ENCODE measurements around the gene RAB11FIP4. TPM values are rescaled to one million over a fixed set of nuclear protein-coding genes. Genes with fewer than 3 reads are reported as not detected.

Gene RAB11FIP4
- total and polyA plus RNA-seq, 2 of the 8 experiments (the other 6 are each of a cell fraction or from before 2014, with no cell fraction given), result 21.7 to 53.2 TPM

- WGBS, 2 experiments (ENCODE audit: extremely low coverage in 1 of 2, insufficient coverage in 1 of 2, insufficient read length in 1 of 2, insufficient replicate concordance in 2 of 2, low coverage in 1 of 2, low lambda C conversion rate in 2 of 2, missing lambda C conversion rate in 1 of 2), result 95% methylated on average over 9 of the region's 11 CpGs; no CpG with 5 or more reads in 1 of the 2 experiments
- DNase-seq (ENCODE audit: low read depth in 1 of 2, low spot score in 2 of 2) (no peak), FAIRE-seq (no peak)
- no peak overlapping the region for H3K9ac ChIP-seq (replicated peaks in 1 of 4; ENCODE audit: extremely low read depth in 1 of 4, low read depth in 3 of 4, low read length in 3 of 4)
- H3K23ac ChIP-seq (ENCODE audit: insufficient read length), result no peak overlapping the region
- no peaks in the 10 kb centered on the region for H3K79me1 ChIP-seq (ENCODE audit: low read depth, low read length)
- 0 out of 7 replicates have a peak, but pooled peaks cover 0 to 1% (median 0%) of the 10 kb centered on the region in 4 experiments for H3K4me1 ChIP-seq (replicated peaks in 1 of 4; ENCODE audit: control insufficient read depth in 3 of 4, insufficient read depth in 4 of 4, low read length in 3 of 4)
- H3K4me2 ChIP-seq (ENCODE audit: insufficient read depth in 1 of 2, low read depth in 2 of 2, low read length in 2 of 2), result no peak overlapping the region
- no peaks in the 10 kb centered on the region; a peak in 1 of 8 replicates for H3K36me3 ChIP-seq (ENCODE audit: control insufficient read depth in 2 of 4, insufficient read depth in 4 of 4, low read length in 3 of 4)
- no peak overlapping the region for H3K56ac ChIP-seq (replicated peaks; ENCODE audit: insufficient read length, low read depth, low read length)
- POLR2A ChIA-PET (ENCODE audit: partially characterized antibody), result no interaction called here
- H3K4ac ChIP-seq (replicated peaks; ENCODE audit: insufficient read length, low read depth, low read length), result no peak overlapping the region
- no peak overlapping the region for H2BK15ac ChIP-seq (ENCODE audit: low read length)
- no peak overlapping the region for H3K18ac ChIP-seq (ENCODE audit: extremely low read depth, low read length)
- H3K27me3 ChIP-seq (replicated peaks in 1 of 4; ENCODE audit: control insufficient read depth in 3 of 4, extremely low read depth in 1 of 4, insufficient read depth in 3 of 4, low read length in 3 of 4), result no peaks in the 10 kb centered on the region
- no peak overlapping the region for H3K27ac ChIP-seq (ENCODE audit: low read depth, low read length)
- no peak overlapping the region for H2BK5ac ChIP-seq (ENCODE audit: low read depth, low read length)
- no peak overlapping the region for H2BK120ac ChIP-seq (replicated peaks; ENCODE audit: low read depth, low read length)
- no peak overlapping the region for H2BK20ac ChIP-seq (ENCODE audit: low read length)
- no peak overlapping the region for H3K4me3 ChIP-seq (ENCODE audit: extremely low read depth in 1 of 4, insufficient read depth in 2 of 4, low read depth in 3 of 4, low read length in 4 of 4)
- no peaks in the 10 kb centered on the region for H3K79me2 ChIP-seq (ENCODE audit: control insufficient read depth in 1 of 2, insufficient read depth in 2 of 2, low read length in 2 of 2)
- H2AK5ac ChIP-seq (ENCODE audit: low read depth, low read length), result no peak overlapping the region
- CTCF ChIA-PET (ENCODE audit: partially characterized antibody), result interaction anchor here (0.6 to 1.5 kb wide), 6 partner anchors 11 to 117 kb away, joined by 3 to 10 read pairs (median 4); no protein-coding TSS in a partner anchor
- no peak overlapping the region for H2BK12ac ChIP-seq (ENCODE audit: low read depth, low read length)
- H4K8ac ChIP-seq (ENCODE audit: extremely low read depth, insufficient read depth, low read length), result no peak overlapping the region
- no peak overlapping the region for H3K14ac ChIP-seq (ENCODE audit: insufficient read length)
- peaks cover 3% of the 10 kb centered on the region; the same call in 1 of the 2 replicates for H3K23me2 ChIP-seq (ENCODE audit: low read depth, low read length)
- no peaks in the 10 kb centered on the region for H4K20me1 ChIP-seq (replicated peaks in 1 of 2; ENCODE audit: control insufficient read depth in 1 of 2, insufficient read depth in 2 of 2, low read length in 2 of 2)
- no peaks in the 10 kb centered on the region for H3K9me3 ChIP-seq (ENCODE audit: insufficient read depth in 2 of 2, low read depth in 1 of 2, low read length in 1 of 2)
- H4K91ac ChIP-seq (replicated peaks; ENCODE audit: insufficient read length, low read length), result no peak overlapping the region
- no peak overlapping the region for H4K5ac ChIP-seq (ENCODE audit: insufficient read length, low read depth, low read length)
- H2AFZ ChIP-seq (ENCODE audit: low read length), result no peak overlapping the region
- TF ChIP-seq RXRA (IDR thresholded peaks at IDR 0.05; ENCODE audit: insufficient read depth, low read depth, low read length), result no peak
- no peak for TF ChIP-seq SP4 (IDR thresholded peaks at IDR 0.05; ENCODE audit: low read length)
- no peak for TF ChIP-seq NANOG (IDR thresholded peaks at IDR 0.05; ENCODE audit: insufficient read depth, low read depth, low read length, poor library complexity, severe bottlenecking)
- TF ChIP-seq NRF1 (IDR thresholded peaks at IDR 0.05; ENCODE audit: low read depth, low read length), result no peak
- no peak for TF ChIP-seq SIX5 (IDR thresholded peaks at IDR 0.05; ENCODE audit: low read depth, low read length)
These were observed 9.0 kb downstream of the RAB11FIP4 start for GRCh38 chr17:31400481-31400950.
